PC-3 (cell line): ENCODE measurements around the gene GRHL3. TPM values are rescaled to one million over a fixed set of nuclear protein-coding genes. Genes with fewer than 3 reads are reported as not detected.

Experiments
- ATAC-seq: fragments of 200-7000 bp; cut with Tn5 transposase; 2 replicates; pipeline ENCODE4 v1.9.1; 2020; ENCODE audit warnings: mild to moderate bottlenecking, moderate library complexity
- BruUV-seq: library from RNA; stranded (reverse); fragments of 400-500 nt; replicated peaks from 2 replicates; lab custom pipeline; 2021; lab: Mats Ljungman, UMichigan
- CTCF ChIA-PET: fragments of 300-600 bp; sonication (Branson Sonifier 250); formaldehyde crosslinking; loops from one replicate; lab custom pipeline; 2022; ENCODE audit warnings: antibody characterized with exemption; lab: Charles Lee
- POLR2A ChIA-PET: fragments of 300-600 bp; sonication (Branson Sonifier 250); formaldehyde crosslinking; loops from one replicate; lab custom pipeline; 2022; ENCODE audit warnings: antibody characterized with exemption; ENCODE audit not compliant: unreplicated experiment; lab: Charles Lee
- DNase-seq: peaks from one replicate; pipeline ENCODE4 v3.0.0-alpha.2; 2015
- H2AFZ ChIP-seq: fragments of 300-600 bp; sonication (generic); 2 replicates; pipeline ENCODE4 v1.6.0; 2016; ENCODE audit warnings: antibody characterized with exemption, low read length
- H3F3A ChIP-seq: fragments of 300-600 bp; sonication (generic); one replicate; pipeline ENCODE4 v1.6.0; 2017; ENCODE audit warnings: antibody characterized with exemption, low read length, control low read depth, mild to moderate bottlenecking; ENCODE audit not compliant: unreplicated experiment
- H3K27ac ChIP-seq: fragments of 300-600 bp; sonication (generic); 2 replicates; pipeline ENCODE4 v1.5.1; 2016; ENCODE audit warnings: mild to moderate bottlenecking, low read length
- H3K27me3 ChIP-seq: fragments of 300-600 bp; sonication (generic); 2 replicates; pipeline ENCODE4 v1.6.1; 2016; ENCODE audit warnings: low read length, mixed read lengths
- H3K36me3 ChIP-seq: fragments of 300-600 bp; sonication (generic); 2 replicates; pipeline ENCODE4 v1.6.1; 2016; ENCODE audit warnings: low read depth, mixed run types, low read length, mixed read lengths
- H3K4me1 ChIP-seq: fragments of 300-600 bp; sonication (generic); 2 replicates; pipeline ENCODE4 v1.5.1; 2016; ENCODE audit warnings: low read length; ENCODE audit not compliant: insufficient read depth
- H3K4me2 ChIP-seq: fragments of 300-600 bp; sonication (generic); 2 replicates; pipeline ENCODE4 v1.6.0; 2016; ENCODE audit warnings: low read length
- H3K4me3 ChIP-seq: fragments of 300-600 bp; sonication (generic); 2 replicates; pipeline ENCODE4 v1.5.1; 2016; ENCODE audit warnings: mild to moderate bottlenecking, low read length, mixed read lengths
- H3K79me2 ChIP-seq: fragments of 300-600 bp; sonication (generic); 2 replicates; pipeline ENCODE4 v1.6.1; 2017; ENCODE audit warnings: low read length, mixed read lengths
- H3K9ac ChIP-seq: fragments of 300-600 bp; sonication (generic); 2 replicates; pipeline ENCODE4 v1.6.0; 2016; ENCODE audit warnings: mild to moderate bottlenecking, low read length
- H3K9me2 ChIP-seq: fragments of 300-600 bp; sonication (generic); replicated peaks from 2 replicates; pipeline ENCODE4 v1.6.1; 2016; ENCODE audit warnings: mixed run types, low read length, mixed read lengths
- H3K9me3 ChIP-seq: fragments of 300-600 bp; sonication (generic); 2 replicates; pipeline ENCODE4 v1.6.1; 2016; ENCODE audit warnings: low read length, mixed read lengths
- H4K20me1 ChIP-seq: fragments of 300-600 bp; sonication (generic); 2 replicates; pipeline ENCODE4 v1.6.1; 2016; ENCODE audit warnings: low read length, mixed read lengths
- CTCF ChIP-seq: fragments of 300-600 bp; sonication (generic); conservative IDR thresholded peaks from 2 replicates; pipeline ENCODE4 v1.5.1; 2017; ENCODE audit warnings: antibody characterized with exemption, low read depth, mild to moderate bottlenecking, low read length
- EZH2 ChIP-seq: fragments of 300-600 bp; sonication (generic); IDR thresholded peaks from one replicate; pipeline ENCODE4 v1.6.1; 2017; ENCODE audit warnings: antibody characterized with exemption, mild to moderate bottlenecking, low read length; ENCODE audit not compliant: unreplicated experiment
- EZH2phosphoT487 ChIP-seq: fragments of 300-600 bp; sonication (generic); IDR thresholded peaks from 2 replicates; pipeline ENCODE4 v1.6.1; 2018; ENCODE audit warnings: mild to moderate bottlenecking, antibody characterized with exemption, low read length, borderline replicate concordance
- intact Hi-C: fragments of 100-400 bp; cut with micrococcal nuclease; formaldehyde crosslinking; loops from 2 replicates; pipeline ENCODE4 v1.9.0; 2023
- total RNA-seq: library from RNA; depleted of rRNA; stranded (reverse); fragments of >200 nt; gene quantifications from 2 replicates; pipeline ENCODE4 v1.2.3, GENCODE V29; 2014

Gene GRHL3
- total RNA-seq, 1 experiment from 2014 or later = 3.5 TPM

- ATAC-seq = no peak
- H3K4me2 ChIP-seq = peak overlapping the region; percentile 82
- intact Hi-C loops = no loop called here
- no peaks in the 10 kb centered on the region for H3K9me2 ChIP-seq
- H3K79me2 ChIP-seq = no peaks in the 10 kb centered on the region
- H3K4me3 ChIP-seq = peak overlapping the region; percentile 43; the same call in 1 of the 2 replicates
- CTCF ChIA-PET = interaction anchor here (0.6 kb wide), 1 partner anchor 118 kb away, joined by 9 read pairs; no protein-coding TSS in a partner anchor
- POLR2A ChIA-PET = interaction anchor here (0.6 kb wide), 1 partner anchor 44 kb away, joined by 3 read pairs; no protein-coding TSS in a partner anchor
- H3K4me1 ChIP-seq = peaks cover 65% of the 10 kb centered on the region
- H3K27ac ChIP-seq = no peak overlapping the region; the same call in 1 of the 2 replicates
- BruUV-seq = no TSS peak
- H3F3A ChIP-seq = no peaks in the 10 kb centered on the region
- TF ChIP-seq EZH2 (no peak), CTCF (no peak)
- peak overlapping the region; percentile 58; the same call in 1 of the 2 replicates for H3K9ac ChIP-seq
- no peaks in the 10 kb centered on the region for H3K9me3 ChIP-seq
- no peak overlapping the region for H2AFZ ChIP-seq
- no peaks in the 10 kb centered on the region for H4K20me1 ChIP-seq
- H3K27me3 ChIP-seq = no peaks in the 10 kb centered on the region
- DNase-seq = peak; percentile 87
- no peaks in the 10 kb centered on the region for H3K36me3 ChIP-seq
Measured at GRCh38 chr1:24321697-24322469, 2.7 kb downstream of the GRHL3 start.

- peak overlapping the region; percentile 72 for H3K27ac ChIP-seq
- no peaks in the 10 kb centered on the region for H3K9me3 ChIP-seq
- H3K27me3 ChIP-seq = no peaks in the 10 kb centered on the region
- ChIA-PET CTCF (interaction anchor here (0.6 kb wide), 1 partner anchor 119 kb away, joined by 9 read pairs; no protein-coding TSS in a partner anchor), POLR2A (interaction anchor here (0.6 kb wide), 2 partner anchors 10 to 43 kb away, joined by 3 read pairs; no protein-coding TSS in a partner anchor)
- peaks cover 58% of the 10 kb centered on the region for H3K4me1 ChIP-seq
- no TSS peak for BruUV-seq
- intact Hi-C loops = no loop called here
- peak overlapping the region; percentile 43; the same call in 1 of the 2 replicates for H3K4me3 ChIP-seq
- peak overlapping the region; percentile 29; the same call in 1 of the 2 replicates for H2AFZ ChIP-seq
- no peaks in the 10 kb centered on the region for H3K79me2 ChIP-seq
- TF ChIP-seq EZH2phosphoT487 (no peak), EZH2 (no peak), CTCF (no peak)
- H4K20me1 ChIP-seq = no peaks in the 10 kb centered on the region
- no peak for ATAC-seq
- no peaks in the 10 kb centered on the region for H3K36me3 ChIP-seq
- no peak for DNase-seq
- H3K4me2 ChIP-seq = peak overlapping the region; percentile 79
- H3K9me2 ChIP-seq = no peaks in the 10 kb centered on the region
- no peaks in the 10 kb centered on the region for H3F3A ChIP-seq
- H3K9ac ChIP-seq = peak overlapping the region; percentile 58
Measured at GRCh38 chr1:24322470-24323177, 3.5 kb downstream of the GRHL3 start.
